ENCODE measurements around the gene VIL1.

- no peak for TF ChIP-seq PATZ1 (CRISPR knock-in tag; IDR thresholded peaks at IDR 0.05; ENCODE audit: borderline replicate concordance)
- no peak for TF ChIP-seq CSRNP3 (CRISPR knock-in tag; IDR thresholded peaks at IDR 0.05)
- TF ChIP-seq SNAI2 (CRISPR knock-in tag; IDR thresholded peaks at IDR 0.05): no peak
- no peak for TF ChIP-seq ZFP30 (CRISPR knock-in tag; IDR thresholded peaks at IDR 0.05)
- TF ChIP-seq ZFP3 (CRISPR knock-in tag; IDR thresholded peaks at IDR 0.05): no peak
- no peak for TF ChIP-seq TOX (CRISPR knock-in tag; IDR thresholded peaks at IDR 0.05; ENCODE audit: borderline replicate concordance)
- TF ChIP-seq ARNTL (CRISPR knock-in tag; IDR thresholded peaks at IDR 0.05; ENCODE audit: borderline replicate concordance, low read depth): no peak
- no peak for TF ChIP-seq ZNF8 (CRISPR knock-in tag; IDR thresholded peaks at IDR 0.05)
- TF ChIP-seq GLIS3 (CRISPR knock-in tag; IDR thresholded peaks at IDR 0.05): no peak
- TF ChIP-seq ZNF565 (CRISPR knock-in tag; conservative IDR thresholded peaks at IDR 0.05; ENCODE audit: low read depth): no peak
These were observed 28.1 kb downstream of the VIL1 start for GRCh38 chr2:218447072-218447471.
